K562 (cell line): ENCODE measurements around the gene DHX38. TPM values are rescaled to one million over a fixed set of nuclear protein-coding genes. Genes with fewer than 3 reads are reported as not detected.
"Not testable (repeated sequence)": the region's sequence is repeated elsewhere in the genome, so short reads cannot be mapped to it uniquely, and the experiment has no call there.

Experiments used
- ATAC-seq: fragments of 200-7000 bp; cut with Tn5 transposase; 3 replicates; pipeline ENCODE4 v1.9.1; 2020; ENCODE audit warnings: moderate library complexity
- BruUV-seq: library from RNA; stranded (reverse); fragments of 400-500 nt; replicated peaks from 2 replicates; lab custom pipeline; 2021; lab: Mats Ljungman, UMichigan
- CTCF ChIA-PET: fragments of 300-600 bp; formaldehyde crosslinking; extraction: SDS; loops from one replicate; lab custom pipeline; 2021; ENCODE audit warnings: low intra/inter-chr PET ratio; lab: Yijun Ruan, JAX
- POLR2A ChIA-PET: fragments of 300-600, 350-650 bp; sonication (Branson Sonifier 250); formaldehyde crosslinking; extraction: SDS; loops from one replicate; lab custom pipeline; 2021; ENCODE audit warnings: antibody characterized with exemption, inconsistent platforms; lab: Yijun Ruan, JAX
- DNase-seq, 4 experiments: peaks; one replicate each; pipeline versions ENCODE4 v3.0.0 to v3.0.0-alpha.2; 2011 to 2018; ENCODE audit warnings: low spot score in 3 of 4, mixed read lengths in 3 of 4; ENCODE audit errors: extremely low read depth in 1 of 4
- FAIRE-seq: peaks from 2 replicates; lab custom pipeline; 2011; peaks lifted over from hg19 to GRCh38; lab: Jason Lieb, UNC
- H2AFZ ChIP-seq: 2 replicates; pipeline ENCODE4 v1.6.0; 2011; ENCODE audit warnings: low read depth, low read length, control low read depth, inconsistent platforms
- H3K27ac ChIP-seq: fragments of 200-600 bp; 3 replicates; pipeline ENCODE4 v1.8.0; 2011; ENCODE audit warnings: low read depth, mild to moderate bottlenecking, control low read depth, inconsistent platforms, low read length, moderate library complexity, mixed read lengths; ENCODE audit errors: extremely low read depth
- H3K27me3 ChIP-seq, 2 experiments: fragments of 300-600 bp in 1 of 2; 2 replicates in 1 of 2; 3 replicates in 1 of 2; pipeline versions ENCODE4 v1.6.0 to v1.8.0; 2011; ENCODE audit warnings: inconsistent platforms in 2 of 2, low read length in 2 of 2, mild to moderate bottlenecking in 1 of 2, mixed read lengths in 1 of 2, moderate library complexity in 1 of 2; ENCODE audit not compliant: control insufficient read depth in 2 of 2, insufficient read depth in 2 of 2
- H3K36me3 ChIP-seq: fragments of 300-600 bp; 3 replicates; pipeline ENCODE4 v1.8.0; 2011; ENCODE audit warnings: mild to moderate bottlenecking, low read length, inconsistent platforms; ENCODE audit not compliant: control insufficient read depth, insufficient read depth
- H3K4me1 ChIP-seq, 2 experiments: fragments of 200-600 bp in 1 of 2; replicated peaks in 1 of 2; 2 replicates in 1 of 2; 3 replicates in 1 of 2; pipeline versions ENCODE4 v1.5.1 to v1.8.0; 2011; ENCODE audit warnings: inconsistent platforms in 2 of 2, low read length in 2 of 2, mild to moderate bottlenecking in 1 of 2, mixed read lengths in 1 of 2, moderate library complexity in 1 of 2; ENCODE audit not compliant: control insufficient read depth in 2 of 2, insufficient read depth in 2 of 2
- H3K4me2 ChIP-seq: 2 replicates; pipeline ENCODE4 v1.6.1; 2011; ENCODE audit warnings: low read length, control low read depth, inconsistent platforms, mixed read lengths; ENCODE audit not compliant: insufficient read depth
- H3K4me3 ChIP-seq: fragments of 200-600 bp; sonication (generic), shearing (Covaris generic); 2 replicates; pipeline ENCODE4 v1.5.1; 2016; ENCODE audit warnings: control low read depth, inconsistent platforms
- H3K79me2 ChIP-seq: fragments of 200-600 bp; 3 replicates; pipeline ENCODE4 v1.8.0; 2011; ENCODE audit warnings: low read length, inconsistent platforms; ENCODE audit not compliant: control insufficient read depth, insufficient read depth
- H3K9ac ChIP-seq, 2 experiments: 2 replicates each; pipeline versions ENCODE4 v1.6.0 to v1.6.1; 2011; ENCODE audit warnings: low read depth in 2 of 2, low read length in 2 of 2, control low read depth in 1 of 2, inconsistent platforms in 1 of 2, mild to moderate bottlenecking in 1 of 2, mixed read lengths in 1 of 2; ENCODE audit not compliant: insufficient read depth in 1 of 2
- H3K9me1 ChIP-seq: one replicate; pipeline ENCODE4 v1.6.0; 2011; ENCODE audit warnings: inconsistent platforms, mild to moderate bottlenecking, low read length, moderate library complexity; ENCODE audit not compliant: control insufficient read depth, insufficient read depth
- H3K9me3 ChIP-seq: replicated peaks from 2 replicates; pipeline ENCODE4 v1.5.1; 2011; ENCODE audit warnings: low read depth, low read length, inconsistent platforms; ENCODE audit not compliant: control insufficient read depth, insufficient read depth
- H4K20me1 ChIP-seq: replicated peaks from 2 replicates; pipeline ENCODE4 v1.6.1; 2011; ENCODE audit warnings: low read length, inconsistent platforms, mixed read lengths; ENCODE audit not compliant: control insufficient read depth, insufficient read depth
- REST ChIP-seq, 2 experiments: fragments of 450-650 bp; formaldehyde crosslinking in 1 of 2; IDR thresholded peaks; 2 replicates each; pipeline versions ENCODE4 v1.4.0 to v1.6.1; 2014 to 2020; ENCODE audit warnings: mild to moderate bottlenecking in 2 of 2, borderline replicate concordance in 1 of 2, low read depth in 1 of 2
- ZNF324 ChIP-seq: fragments of 250-450 bp; sonication (Bioruptor Pico); IDR thresholded peaks from 2 replicates; pipeline ENCODE4 v1.4.0; 2020; ENCODE audit warnings: mild to moderate bottlenecking
- WGBS: fragments of 100-300 bp; shearing (Covaris generic); methylation state at CpG from one replicate; pipeline ENCODE4 v1.1.6; 2016; ENCODE audit warnings: low coverage, mixed read lengths; ENCODE audit not compliant: insufficient coverage; ENCODE audit errors: missing lambda C conversion rate; 5-methylcytosine and 5-hydroxymethylcytosine counted together
- in situ Hi-C: fragments of 300-500 bp; cut with MboI; formaldehyde crosslinking; loops from 4 replicates; pipeline ENCODE4 v1.15.0; 2018; ENCODE audit warnings: inconsistent platforms, mixed read lengths
- intact Hi-C: fragments of 100-400 bp; cut with micrococcal nuclease; formaldehyde crosslinking; loops from 2 replicates; pipeline ENCODE4 v1.14.2; 2022
- polyA plus RNA-seq, 8 experiments: library from polyadenylated mRNA; depleted of rRNA in 4 of 8; stranded (reverse) in 5 of 8; unstranded in 3 of 8; fragments of >200 nt; fragmentation: Nextera tagmentation in 2 of 8; fragmentation: Illumina TruSeq in 1 of 8; extraction: Ambion mirVana in 2 of 8; extraction: Trizol in 1 of 8; gene quantifications; 2 replicates each; pipeline versions ENCODE4 v1.2.1 to v1.2.3, GENCODE V29; 2011 to 2014; ENCODE audit warnings: inconsistent platforms in 1 of 8, missing spikeins in 1 of 8
- total RNA-seq, 7 experiments: library from RNA; depleted of rRNA in 6 of 7; stranded (reverse); fragments of >200 nt in 6 of 7; fragmentation: Illumina TruSeq in 2 of 7; extraction: Trizol in 2 of 7; gene quantifications; 2 replicates each; pipeline versions ENCODE4 v1.2.1 to v1.2.3, GENCODE V29; 2011 to 2021; ENCODE audit warnings: low replicate concordance in 1 of 7

DHX38 gene
- total and polyA plus RNA-seq, 9 of the 15 experiments (the other 6 are each of a cell fraction or from before 2014, with no cell fraction given): 2.8 to 76.8 (median 40.8) TPM

GRCh38 chr16:72076991-72077706, 16.5 kb upstream of the DHX38 start:
- H3K4me2 ChIP-seq, intact Hi-C loops, H3K36me3 ChIP-seq, H3K27me3 ChIP-seq, FAIRE-seq, CTCF ChIA-PET, H3K9me1 ChIP-seq, H3K9ac ChIP-seq, DNase-seq, H4K20me1 ChIP-seq, POLR2A ChIA-PET, H3K27ac ChIP-seq, H3K4me3 ChIP-seq, H3K79me2 ChIP-seq, in situ Hi-C loops, ATAC-seq, H2AFZ ChIP-seq, BruUV-seq: not testable (repeated sequence)
- peaks cover 12% of the 10 kb centered on the region for H3K9me3 ChIP-seq
- 50% methylated on average over 1 of the region's 5 CpGs for WGBS
- H3K4me1 ChIP-seq: peaks cover 0 to 10% of the 10 kb centered on the region in 2 experiments; a peak in 2 of 5 replicates

GRCh38 chr16:72083778-72084404, 9.8 kb upstream of the DHX38 start:
- H3K9ac ChIP-seq: no peak overlapping the region
- in situ Hi-C loops (no loop called here), intact Hi-C loops (no loop called here)
- peaks cover 37% of the 10 kb centered on the region for H3K36me3 ChIP-seq
- no peak for TF ChIP-seq ZNF324 (CRISPR knock-in tag)
- no peak for TF ChIP-seq REST (IDR thresholded peaks at IDR 0.05; ENCODE audit: borderline replicate concordance)
- no peak for TF ChIP-seq REST (CRISPR knock-in tag; IDR thresholded peaks at IDR 0.05; ENCODE audit: low read depth)
- no peaks in the 10 kb centered on the region for H3K79me2 ChIP-seq
- 53% methylated on average over 3 of the region's 3 CpGs for WGBS
- BruUV-seq: no TSS peak
- H3K9me1 ChIP-seq: no peaks in the 10 kb centered on the region
- peaks cover 8% of the 10 kb centered on the region for H3K9me3 ChIP-seq
- no peaks in the 10 kb centered on the region for H3K27me3 ChIP-seq
- DNase-seq (no peak), FAIRE-seq (no peak), ATAC-seq (no peak)
- no peak overlapping the region for H2AFZ ChIP-seq
- H3K4me3 ChIP-seq: no peak overlapping the region
- no peaks in the 10 kb centered on the region for H3K4me1 ChIP-seq
- no peaks in the 10 kb centered on the region for H4K20me1 ChIP-seq
- POLR2A ChIA-PET: interaction anchor here (1.0 to 1.8 kb wide), 3 partner anchors 8 to 11 kb away, joined by 4 to 9 read pairs (median 5); partner anchors contain the start of genes DHX38 and TXNL4B
- H3K27ac ChIP-seq: no peak overlapping the region
- CTCF ChIA-PET: no interaction called here
- H3K4me2 ChIP-seq: no peak overlapping the region
